Fibroblast of lung (primary cell): Measurements from ENCODE around the gene CFLAR. TPM values are rescaled to one million over a fixed set of nuclear protein-coding genes. Genes with fewer than 3 reads are reported as not detected.
"Not testable (repeated sequence)": the region's sequence is repeated elsewhere in the genome, so short reads cannot be mapped to it uniquely, and the experiment has no call there.

ENCODE experiments used
- DNase-seq, 2 donors: peaks; one replicate each; pipeline versions ENCODE4 v3.0.0 to v3.0.0-alpha.2; 2010; ENCODE audit warnings: low read depth in 2 of 2
- H2AFZ ChIP-seq: 2 replicates; pipeline ENCODE4 v1.5.1; 2012; ENCODE audit warnings: low read length, control low read depth, inconsistent platforms
- H3K27ac ChIP-seq: 2 replicates; pipeline ENCODE4 v1.5.1; 2011; ENCODE audit warnings: low read length, control low read depth; ENCODE audit not compliant: insufficient read depth
- H3K27me3 ChIP-seq: 2 replicates; pipeline ENCODE4 v1.5.1; 2011; ENCODE audit warnings: mild to moderate bottlenecking, low read length; ENCODE audit not compliant: control insufficient read depth, insufficient read depth
- H3K36me3 ChIP-seq: 2 replicates; pipeline ENCODE4 v1.5.1; 2011; ENCODE audit warnings: low read length; ENCODE audit not compliant: control insufficient read depth, insufficient read depth
- H3K4me1 ChIP-seq: 2 replicates; pipeline ENCODE4 v1.5.1; 2011; ENCODE audit warnings: low read length; ENCODE audit not compliant: control insufficient read depth, insufficient read depth; ENCODE audit errors: extremely low read depth
- H3K4me2 ChIP-seq: 2 replicates; pipeline ENCODE4 v1.5.1; 2011; ENCODE audit warnings: low read length, control low read depth; ENCODE audit not compliant: insufficient read depth; ENCODE audit errors: extremely low read depth
- H3K4me3 ChIP-seq, 4 experiments: fragments of 200-600 bp in 1 of 4; sonication (generic) in 1 of 4; replicated peaks in 1 of 4; 2 replicates each; pipeline ENCODE4 v1.5.1; 2011 to 2016; ENCODE audit warnings: low read length in 4 of 4, low read depth in 3 of 4, mild to moderate bottlenecking in 3 of 4, control low read depth in 2 of 4, inconsistent platforms in 1 of 4, mixed read lengths in 1 of 4; ENCODE audit not compliant: insufficient read depth in 1 of 4; ENCODE audit errors: control extremely low read depth in 1 of 4
- H3K79me2 ChIP-seq: 2 replicates; pipeline ENCODE4 v1.5.1; 2012; ENCODE audit warnings: mild to moderate bottlenecking, low read length, inconsistent platforms; ENCODE audit not compliant: control insufficient read depth, insufficient read depth
- H3K9ac ChIP-seq: 2 replicates; pipeline ENCODE4 v1.5.1; 2011; ENCODE audit warnings: mild to moderate bottlenecking, low read length, control low read depth; ENCODE audit not compliant: insufficient read depth
- H3K9me3 ChIP-seq: 2 replicates; pipeline ENCODE4 v1.5.1; 2012; ENCODE audit warnings: low read depth, low read length; ENCODE audit not compliant: control insufficient read depth, insufficient read depth
- H4K20me1 ChIP-seq: 2 replicates; pipeline ENCODE4 v1.5.1; 2011; ENCODE audit warnings: low read length; ENCODE audit not compliant: control insufficient read depth, insufficient read depth; ENCODE audit errors: extremely low read depth
- EZH2 ChIP-seq: IDR thresholded peaks from 2 replicates; pipeline ENCODE4 v1.5.1; 2012; ENCODE audit warnings: low read length, control low read depth, mild to moderate bottlenecking; ENCODE audit errors: missing control alignments
- polyA plus RNA-seq, 2 donors: library from polyadenylated mRNA; depleted of rRNA in 1 of 2; stranded (reverse) in 1 of 2; unstranded in 1 of 2; fragments of >200 nt; gene quantifications; 2 replicates each; pipeline ENCODE4 v1.2.1, GENCODE V29; 2011 to 2012; ENCODE audit warnings: missing spikeins in 1 of 2
- total RNA-seq: library from RNA; depleted of rRNA; stranded (reverse); fragments of >200 nt; gene quantifications from 2 replicates; pipeline ENCODE4 v1.2.1, GENCODE V29; 2014
- TF ChIP-seq, protein P1 (sequence below), 2 donors: IDR thresholded peaks in 1 of 2; conservative IDR thresholded peaks in 1 of 2; 1 replicate in 1 of 2; 2 replicates in 1 of 2; pipeline ENCODE4 v1.5.1; 2011 to 2012; ENCODE audit warnings: low read length in 2 of 2, control low read depth in 1 of 2, inconsistent platforms in 1 of 2, low read depth in 1 of 2, mild to moderate bottlenecking in 1 of 2

The CFLAR gene
- total and polyA plus RNA-seq, 2 donors (not counting 1 experiment from before 2014, with no cell fraction given), result 39.3 to 80.4 TPM

GRCh38 chr2:201138401-201138970 is 22.5 kb downstream of the CFLAR start:
- no peaks in the 10 kb centered on the region for H3K79me2 ChIP-seq
- H3K9me3 ChIP-seq, result no peaks in the 10 kb centered on the region
- no peaks in the 10 kb centered on the region for H4K20me1 ChIP-seq
- H3K27me3 ChIP-seq, result no peaks in the 10 kb centered on the region
- H3K27ac ChIP-seq, result no peak overlapping the region
- H3K4me3 ChIP-seq, result no peak overlapping the region
- peaks cover 19% of the 10 kb centered on the region for H3K36me3 ChIP-seq
- DNase-seq, result no peak
- no peak overlapping the region for H2AFZ ChIP-seq
- H3K4me1 ChIP-seq, result no peaks in the 10 kb centered on the region
- no peak overlapping the region for H3K9ac ChIP-seq
- no peak overlapping the region for H3K4me2 ChIP-seq
- TF ChIP-seq EZH2, result no peak
- TF ChIP-seq, protein P1, sequence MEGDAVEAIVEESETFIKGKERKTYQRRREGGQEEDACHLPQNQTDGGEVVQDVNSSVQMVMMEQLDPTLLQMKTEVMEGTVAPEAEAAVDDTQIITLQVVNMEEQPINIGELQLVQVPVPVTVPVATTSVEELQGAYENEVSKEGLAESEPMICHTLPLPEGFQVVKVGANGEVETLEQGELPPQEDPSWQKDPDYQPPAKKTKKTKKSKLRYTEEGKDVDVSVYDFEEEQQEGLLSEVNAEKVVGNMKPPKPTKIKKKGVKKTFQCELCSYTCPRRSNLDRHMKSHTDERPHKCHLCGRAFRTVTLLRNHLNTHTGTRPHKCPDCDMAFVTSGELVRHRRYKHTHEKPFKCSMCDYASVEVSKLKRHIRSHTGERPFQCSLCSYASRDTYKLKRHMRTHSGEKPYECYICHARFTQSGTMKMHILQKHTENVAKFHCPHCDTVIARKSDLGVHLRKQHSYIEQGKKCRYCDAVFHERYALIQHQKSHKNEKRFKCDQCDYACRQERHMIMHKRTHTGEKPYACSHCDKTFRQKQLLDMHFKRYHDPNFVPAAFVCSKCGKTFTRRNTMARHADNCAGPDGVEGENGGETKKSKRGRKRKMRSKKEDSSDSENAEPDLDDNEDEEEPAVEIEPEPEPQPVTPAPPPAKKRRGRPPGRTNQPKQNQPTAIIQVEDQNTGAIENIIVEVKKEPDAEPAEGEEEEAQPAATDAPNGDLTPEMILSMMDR (conservative IDR thresholded peaks at IDR 0.05 in 1 of 2, IDR thresholded peaks at IDR 0.05 in 1 of 2; ENCODE audit: low read depth in 1 of 2, low read length in 2 of 2), result no peak

DNA sequence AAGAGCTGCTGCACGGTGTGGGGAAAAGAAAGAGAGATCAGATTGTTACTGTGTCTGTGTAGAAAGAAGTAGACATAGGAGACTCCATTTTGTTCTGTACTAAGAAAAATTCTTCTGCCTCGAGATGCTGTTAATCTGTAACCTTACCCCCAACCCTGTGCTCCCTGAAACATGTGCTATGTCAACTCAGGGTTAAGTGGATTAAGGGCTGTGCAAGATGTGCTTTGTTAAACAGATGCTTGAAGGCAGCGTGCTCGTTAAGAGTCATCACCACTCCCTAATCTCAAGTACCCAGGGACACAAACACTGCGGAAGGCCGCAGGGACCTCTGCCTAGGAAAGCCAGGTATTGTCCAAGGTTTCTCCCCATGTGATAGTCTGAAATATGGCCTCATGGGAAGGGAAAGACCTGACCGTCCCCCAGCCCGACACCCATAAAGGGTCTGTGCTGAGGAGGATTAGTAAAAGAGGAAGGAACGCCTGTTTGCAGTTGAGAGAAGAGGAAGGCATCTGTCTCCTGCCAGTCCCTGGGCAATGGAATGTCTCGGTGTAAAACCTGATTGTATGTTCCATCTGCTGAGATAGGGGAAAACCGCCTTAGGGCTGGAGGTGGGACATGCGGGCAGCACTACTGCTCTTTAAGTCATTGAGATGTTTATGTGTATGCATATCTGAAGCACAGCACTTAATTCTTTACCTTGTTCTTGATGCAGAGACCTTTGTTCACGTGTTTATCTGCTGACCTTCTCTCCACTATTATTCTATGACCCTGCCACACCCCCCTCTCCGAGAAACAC is 23.2 kb downstream of the CFLAR start:
- not testable (repeated sequence) for H4K20me1 ChIP-seq, H3K27me3 ChIP-seq, H3K9me3 ChIP-seq, H3K79me2 ChIP-seq, DNase-seq, H2AFZ ChIP-seq, H3K9ac ChIP-seq, H3K27ac ChIP-seq, H3K4me3 ChIP-seq, H3K4me1 ChIP-seq, H3K4me2 ChIP-seq
- H3K36me3 ChIP-seq, result peaks cover 19% of the 10 kb centered on the region

- peaks cover 19% of the 10 kb centered on the region for H3K36me3 ChIP-seq
- no peak overlapping the region for H2AFZ ChIP-seq
- no peaks in the 10 kb centered on the region for H3K79me2 ChIP-seq
- no peak for TF ChIP-seq EZH2
- TF ChIP-seq, protein P1 (conservative IDR thresholded peaks at IDR 0.05 in 1 of 2, IDR thresholded peaks at IDR 0.05 in 1 of 2; ENCODE audit: low read depth in 1 of 2, low read length in 2 of 2), result no peak
- no peak for DNase-seq
- no peaks in the 10 kb centered on the region for H3K4me1 ChIP-seq
- H3K27me3 ChIP-seq, result no peaks in the 10 kb centered on the region
- no peaks in the 10 kb centered on the region for H3K9me3 ChIP-seq
- no peak overlapping the region for H3K4me3 ChIP-seq
- no peak overlapping the region for H3K4me2 ChIP-seq
- H4K20me1 ChIP-seq, result no peaks in the 10 kb centered on the region
- H3K9ac ChIP-seq, result no peak overlapping the region
- H3K27ac ChIP-seq, result no peak overlapping the region
Measured at GRCh38 chr2:201139836-201140604, 24.1 kb downstream of the CFLAR start.
